T-helper 2 cell treated with Interferon-gamma antibody and Interleukin-4, amounts not matched to agents 5 μg/mL and 100 μg/mL, for 36 hours (primary cell): Measurements from ENCODE around the gene B4GALT1.

ENCODE experiments used
- DNase-seq: peaks from one replicate; pipeline ENCODE4 v3.0.0; 2021; ENCODE audit warnings: low spot score
- H3K27ac Mint-ChIP-seq: one replicate; pipeline ENCODE4 v1.8.0; 2021; ENCODE audit warnings: mild to moderate bottlenecking, mixed read lengths
- H3K27me3 Mint-ChIP-seq: one replicate; pipeline ENCODE4 v1.8.0; 2021; ENCODE audit warnings: low read depth, mixed read lengths
- H3K36me3 Mint-ChIP-seq: one replicate; pipeline ENCODE4 v1.8.0; 2021; ENCODE audit warnings: low read depth, mixed read lengths
- H3K4me1 Mint-ChIP-seq: one replicate; pipeline ENCODE4 v1.8.0; 2021; ENCODE audit warnings: low read depth, mixed read lengths
- H3K4me3 Mint-ChIP-seq: one replicate; pipeline ENCODE4 v1.8.0; 2022; ENCODE audit warnings: mild to moderate bottlenecking, moderate library complexity, mixed read lengths
- H3K9me3 Mint-ChIP-seq: one replicate; pipeline ENCODE4 v1.8.0; 2021; ENCODE audit warnings: mixed read lengths

B4GALT1 gene

GRCh38 chr9:33167084-33167971 is at the start of gene B4GALT1:
Gene B4GALT1 (minus strand): TSS chr9:33167336. CDS start chr9:33167169, 167 bp downstream.
- Mint-ChIP-seq H3K9me3 (no peaks in the 10 kb centered on the region), H3K27me3 (no peaks in the 10 kb centered on the region), H3K4me1 (peaks cover 50% of the 10 kb centered on the region), H3K27ac (peak within 1 kb of the TSS; percentile 97), H3K4me3 (peak within 1 kb of the TSS; percentile 96), H3K36me3 (peaks cover 14% of the 10 kb centered on the region)
- DNase-seq: peak; percentile 91

- no peaks in the 10 kb centered on the region for H3K36me3 Mint-ChIP-seq
- no peaks in the 10 kb centered on the region for H3K9me3 Mint-ChIP-seq
- DNase-seq: no peak
- H3K27me3 Mint-ChIP-seq: peaks cover 2% of the 10 kb centered on the region
- H3K27ac Mint-ChIP-seq: no peak overlapping the region
- peaks cover 9% of the 10 kb centered on the region for H3K4me1 Mint-ChIP-seq
- H3K4me3 Mint-ChIP-seq: no peak overlapping the region
These were observed 44.7 kb upstream of the B4GALT1 start for GRCh38 chr9:33211695-33212393.

- H3K9me3 Mint-ChIP-seq: no peaks in the 10 kb centered on the region
- no peaks in the 10 kb centered on the region for H3K36me3 Mint-ChIP-seq
- H3K4me3 Mint-ChIP-seq: no peak overlapping the region
- no peak for DNase-seq
- no peaks in the 10 kb centered on the region for H3K27me3 Mint-ChIP-seq
- H3K4me1 Mint-ChIP-seq: peaks cover 9% of the 10 kb centered on the region
- H3K27ac Mint-ChIP-seq: no peak overlapping the region
These were observed 43.0 kb upstream of the B4GALT1 start for GRCh38 chr9:33210006-33210715.

GRCh38 chr9:33209394-33209793 is 42.3 kb upstream of the B4GALT1 start:
- H3K27me3 Mint-ChIP-seq: peaks cover 6% of the 10 kb centered on the region
- no peaks in the 10 kb centered on the region for H3K36me3 Mint-ChIP-seq
- H3K9me3 Mint-ChIP-seq: no peaks in the 10 kb centered on the region
- H3K4me1 Mint-ChIP-seq: peaks cover 6% of the 10 kb centered on the region
- DNase-seq: no peak
- no peak overlapping the region for H3K4me3 Mint-ChIP-seq
- no peak overlapping the region for H3K27ac Mint-ChIP-seq

GRCh38 chr9:33202552-33203201 is 35.5 kb upstream of the B4GALT1 start:
- Mint-ChIP-seq H3K27me3 (peaks cover 19% of the 10 kb centered on the region), H3K4me1 (peaks cover 16% of the 10 kb centered on the region), H3K27ac (no peak overlapping the region), H3K9me3 (no peaks in the 10 kb centered on the region), H3K36me3 (no peaks in the 10 kb centered on the region), H3K4me3 (peak overlapping the region; percentile 40)
- peak; percentile 43 for DNase-seq

- peaks cover 19% of the 10 kb centered on the region for H3K27me3 Mint-ChIP-seq
- DNase-seq: no peak
- H3K9me3 Mint-ChIP-seq: no peaks in the 10 kb centered on the region
- peak overlapping the region; percentile 9 for H3K27ac Mint-ChIP-seq
- H3K36me3 Mint-ChIP-seq: no peaks in the 10 kb centered on the region
- H3K4me1 Mint-ChIP-seq: peaks cover 16% of the 10 kb centered on the region
- no peak overlapping the region for H3K4me3 Mint-ChIP-seq
These were observed 34.9 kb upstream of the B4GALT1 start for GRCh38 chr9:33202018-33202417.

GRCh38 chr9:33198165-33198564 is 31.0 kb upstream of the B4GALT1 start:
- H3K27ac Mint-ChIP-seq: no peak overlapping the region
- no peak overlapping the region for H3K4me3 Mint-ChIP-seq
- no peaks in the 10 kb centered on the region for H3K36me3 Mint-ChIP-seq
- H3K4me1 Mint-ChIP-seq: peaks cover 13% of the 10 kb centered on the region
- DNase-seq: no peak
- H3K27me3 Mint-ChIP-seq: peaks cover 6% of the 10 kb centered on the region
- H3K9me3 Mint-ChIP-seq: no peaks in the 10 kb centered on the region

- Mint-ChIP-seq H3K4me3 (no peak overlapping the region), H3K27ac (no peak overlapping the region), H3K27me3 (peaks cover 6% of the 10 kb centered on the region), H3K9me3 (no peaks in the 10 kb centered on the region), H3K4me1 (peaks cover 8% of the 10 kb centered on the region), H3K36me3 (no peaks in the 10 kb centered on the region)
- DNase-seq: no peak
These were observed 30.4 kb upstream of the B4GALT1 start for GRCh38 chr9:33197279-33198152.

GRCh38 chr9:33196736-33197135 is 29.6 kb upstream of the B4GALT1 start:
- Mint-ChIP-seq H3K9me3 (no peaks in the 10 kb centered on the region), H3K4me1 (no peaks in the 10 kb centered on the region), H3K27me3 (peaks cover 6% of the 10 kb centered on the region), H3K27ac (no peak overlapping the region), H3K4me3 (no peak overlapping the region), H3K36me3 (no peaks in the 10 kb centered on the region)
- no peak for DNase-seq

GRCh38 chr9:33193818-33194217 is 26.7 kb upstream of the B4GALT1 start:
- no peak overlapping the region for H3K4me3 Mint-ChIP-seq
- no peaks in the 10 kb centered on the region for H3K36me3 Mint-ChIP-seq
- peaks cover 8% of the 10 kb centered on the region for H3K27me3 Mint-ChIP-seq
- H3K9me3 Mint-ChIP-seq: no peaks in the 10 kb centered on the region
- no peaks in the 10 kb centered on the region for H3K4me1 Mint-ChIP-seq
- DNase-seq: no peak
- no peak overlapping the region for H3K27ac Mint-ChIP-seq

- DNase-seq: no peak
- Mint-ChIP-seq H3K4me3 (no peak overlapping the region), H3K27me3 (peaks cover 2% of the 10 kb centered on the region), H3K4me1 (no peaks in the 10 kb centered on the region), H3K27ac (no peak overlapping the region), H3K36me3 (no peaks in the 10 kb centered on the region), H3K9me3 (no peaks in the 10 kb centered on the region)
These were observed 25.5 kb upstream of the B4GALT1 start for GRCh38 chr9:33192493-33193255.

- no peaks in the 10 kb centered on the region for H3K9me3 Mint-ChIP-seq
- DNase-seq: no peak
- H3K27me3 Mint-ChIP-seq: peaks cover 2% of the 10 kb centered on the region
- no peaks in the 10 kb centered on the region for H3K4me1 Mint-ChIP-seq
- H3K27ac Mint-ChIP-seq: no peak overlapping the region
- no peaks in the 10 kb centered on the region for H3K36me3 Mint-ChIP-seq
- no peak overlapping the region for H3K4me3 Mint-ChIP-seq
These were observed 23.0 kb upstream of the B4GALT1 start for GRCh38 chr9:33190021-33190705.
